Spleen (tissue), 7 donors: ENCODE measurements around the gene GRAMD1B.

Experiments used
- POLR2A ChIP-seq, 3 donors: fragments of 450-650 bp; IDR thresholded peaks; one replicate each; pipeline ENCODE4 v1.5.1; 2017; ENCODE audit warnings: antibody characterized with exemption in 3 of 3, mild to moderate bottlenecking in 1 of 3
- POLR2AphosphoS5 ChIP-seq, 3 donors: sonication (generic); formaldehyde crosslinking; IDR thresholded peaks; one replicate each; pipeline ENCODE4 v1.5.1; 2017; ENCODE audit warnings: antibody characterized with exemption in 3 of 3
- TF ChIP-seq, protein P1 (sequence below), 11 experiments: fragments of 200-600 bp in 7 of 11; fragments of 450-650 bp in 4 of 11; sonication (generic) in 4 of 11; IDR thresholded peaks in 8 of 11; conservative IDR thresholded peaks in 3 of 11; 1 replicate in 7 of 11; 2 replicates in 4 of 11; pipeline versions ENCODE4 v1.4.0 to v1.8.0; 2016 to 2021; ENCODE audit warnings: antibody characterized with exemption in 11 of 11, inconsistent platforms in 4 of 11, mild to moderate bottlenecking in 1 of 11
- donor health status: DM: no; HTN: no; CAD: no; lungs with moderate emphysema.
- donor health status: DM: no; HTN: no; CAD: no.
- donor health status: DM: no; HTN: no; CAD: no.

GRCh38 chr11:123597859-123598258, 167.8 kb downstream of the GRAMD1B start:
- TF ChIP-seq, protein P1, sequence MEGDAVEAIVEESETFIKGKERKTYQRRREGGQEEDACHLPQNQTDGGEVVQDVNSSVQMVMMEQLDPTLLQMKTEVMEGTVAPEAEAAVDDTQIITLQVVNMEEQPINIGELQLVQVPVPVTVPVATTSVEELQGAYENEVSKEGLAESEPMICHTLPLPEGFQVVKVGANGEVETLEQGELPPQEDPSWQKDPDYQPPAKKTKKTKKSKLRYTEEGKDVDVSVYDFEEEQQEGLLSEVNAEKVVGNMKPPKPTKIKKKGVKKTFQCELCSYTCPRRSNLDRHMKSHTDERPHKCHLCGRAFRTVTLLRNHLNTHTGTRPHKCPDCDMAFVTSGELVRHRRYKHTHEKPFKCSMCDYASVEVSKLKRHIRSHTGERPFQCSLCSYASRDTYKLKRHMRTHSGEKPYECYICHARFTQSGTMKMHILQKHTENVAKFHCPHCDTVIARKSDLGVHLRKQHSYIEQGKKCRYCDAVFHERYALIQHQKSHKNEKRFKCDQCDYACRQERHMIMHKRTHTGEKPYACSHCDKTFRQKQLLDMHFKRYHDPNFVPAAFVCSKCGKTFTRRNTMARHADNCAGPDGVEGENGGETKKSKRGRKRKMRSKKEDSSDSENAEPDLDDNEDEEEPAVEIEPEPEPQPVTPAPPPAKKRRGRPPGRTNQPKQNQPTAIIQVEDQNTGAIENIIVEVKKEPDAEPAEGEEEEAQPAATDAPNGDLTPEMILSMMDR (IDR thresholded peaks at IDR 0.05 in 8 of 11, conservative IDR thresholded peaks at IDR 0.05 in 3 of 11), result no peak
- TF ChIP-seq POLR2A (IDR thresholded peaks at IDR 0.05), result no peak
- TF ChIP-seq POLR2AphosphoS5 (IDR thresholded peaks at IDR 0.05), result no peak
